ENCODE data around the gene TBC1D4.

TBC1D4 gene

GRCh38 chr13:75341028-75341427, 140.9 kb downstream of the TBC1D4 start:
- H3K4me3 Mint-ChIP-seq: no peak overlapping the region
- H3K36me3 Mint-ChIP-seq (ENCODE audit: low read depth): no peaks in the 10 kb centered on the region
- DNase-seq: no peak
- H3K4me1 Mint-ChIP-seq (ENCODE audit: low read depth): peaks cover 4% of the 10 kb centered on the region
- H3K27me3 Mint-ChIP-seq: no peaks in the 10 kb centered on the region
- no peak overlapping the region for H3K27ac Mint-ChIP-seq
- H3K9me3 Mint-ChIP-seq: no peaks in the 10 kb centered on the region

- DNase-seq: no peak
- Mint-ChIP-seq H3K36me3 (ENCODE audit: low read depth) (peaks cover 6% of the 10 kb centered on the region), H3K9me3 (no peaks in the 10 kb centered on the region), H3K27me3 (no peaks in the 10 kb centered on the region), H3K4me1 (ENCODE audit: low read depth) (peaks cover 4% of the 10 kb centered on the region), H3K4me3 (no peak overlapping the region), H3K27ac (no peak overlapping the region)
Observed at GRCh38 chr13:75339635-75340374, 142.2 kb downstream of the TBC1D4 start.

DNA sequence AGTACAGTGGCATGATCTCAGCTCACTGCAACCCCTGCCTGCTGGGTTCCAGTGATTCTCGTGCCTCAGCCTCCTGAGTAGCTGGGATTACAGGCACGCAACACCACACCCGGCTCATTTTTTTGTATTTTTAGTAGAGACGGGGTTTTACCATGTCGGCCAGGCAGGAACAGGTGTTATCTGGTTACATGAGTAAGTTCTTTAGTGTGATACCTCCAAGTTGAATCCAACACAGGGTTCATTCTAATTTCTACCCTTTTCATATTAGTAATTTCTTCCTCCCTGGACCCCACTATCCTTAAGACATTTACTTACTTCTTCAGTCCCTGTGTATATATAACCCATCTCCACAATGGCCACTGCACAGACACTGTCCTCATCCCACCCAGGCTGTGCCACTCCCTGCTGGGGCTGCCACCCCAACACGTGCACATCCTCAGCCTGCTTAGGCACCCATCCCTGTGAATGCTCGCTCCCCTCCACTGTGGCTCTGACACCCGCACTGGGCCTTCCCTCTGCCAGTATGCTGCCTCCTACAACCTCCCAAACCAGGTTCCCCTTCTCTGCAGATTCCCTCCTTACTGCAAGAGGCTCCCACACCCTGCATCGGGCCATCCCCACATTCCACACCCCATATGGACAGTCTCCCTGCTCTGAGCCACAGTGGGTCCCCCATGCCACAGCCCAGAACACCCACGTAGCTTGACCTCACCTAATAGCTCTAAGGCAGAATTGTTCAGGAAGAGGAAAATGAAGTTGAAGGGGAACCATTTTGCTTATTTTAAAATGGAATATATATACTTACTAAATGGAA, 147.1 kb downstream of the TBC1D4 start:
- no peak overlapping the region for H3K27ac Mint-ChIP-seq
- H3K9me3 Mint-ChIP-seq: no peaks in the 10 kb centered on the region
- DNase-seq: no peak
- peaks cover 6% of the 10 kb centered on the region for H3K36me3 Mint-ChIP-seq (ENCODE audit: low read depth)
- H3K4me3 Mint-ChIP-seq: no peak overlapping the region
- H3K27me3 Mint-ChIP-seq: no peaks in the 10 kb centered on the region
- H3K4me1 Mint-ChIP-seq (ENCODE audit: low read depth): peaks cover 6% of the 10 kb centered on the region

- H3K36me3 Mint-ChIP-seq (ENCODE audit: low read depth): peaks cover 6% of the 10 kb centered on the region
- H3K27me3 Mint-ChIP-seq: no peaks in the 10 kb centered on the region
- H3K9me3 Mint-ChIP-seq: no peaks in the 10 kb centered on the region
- no peak for DNase-seq
- H3K4me3 Mint-ChIP-seq: no peak overlapping the region
- no peak overlapping the region for H3K27ac Mint-ChIP-seq
- peaks cover 7% of the 10 kb centered on the region for H3K4me1 Mint-ChIP-seq (ENCODE audit: low read depth)
Observed at GRCh38 chr13:75333103-75333502, 148.9 kb downstream of the TBC1D4 start.

- Mint-ChIP-seq H3K36me3 (ENCODE audit: low read depth) (peaks cover 6% of the 10 kb centered on the region), H3K27me3 (no peaks in the 10 kb centered on the region), H3K27ac (no peak overlapping the region), H3K9me3 (no peaks in the 10 kb centered on the region), H3K4me3 (no peak overlapping the region), H3K4me1 (ENCODE audit: low read depth) (peaks cover 15% of the 10 kb centered on the region)
- DNase-seq: no peak
Observed at GRCh38 chr13:75331792-75332349, 150.1 kb downstream of the TBC1D4 start.

DNA sequence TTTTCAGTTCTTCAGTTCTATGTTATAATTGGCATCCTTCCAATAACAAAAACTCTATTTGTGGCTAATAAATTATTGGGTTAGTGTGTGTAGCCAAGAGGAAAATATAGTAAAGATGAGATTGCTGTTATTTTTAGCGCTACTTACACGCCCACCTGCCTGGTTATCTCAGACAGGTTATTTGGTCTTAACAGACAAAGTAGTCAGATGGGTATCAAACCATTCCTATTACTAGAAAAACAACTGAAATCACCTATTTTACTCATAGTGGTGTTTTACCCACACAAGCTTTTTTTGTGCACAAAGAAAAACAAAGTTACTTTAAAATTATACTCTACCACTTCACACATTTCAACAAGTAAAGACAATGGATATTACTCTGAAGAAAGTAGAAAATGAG, 151.2 kb downstream of the TBC1D4 start:
- H3K9me3 Mint-ChIP-seq: no peaks in the 10 kb centered on the region
- H3K4me1 Mint-ChIP-seq (ENCODE audit: low read depth): peaks cover 19% of the 10 kb centered on the region
- no peak for DNase-seq
- H3K4me3 Mint-ChIP-seq: no peak overlapping the region
- H3K27ac Mint-ChIP-seq: no peak overlapping the region
- peaks cover 10% of the 10 kb centered on the region for H3K36me3 Mint-ChIP-seq (ENCODE audit: low read depth)
- H3K27me3 Mint-ChIP-seq: no peaks in the 10 kb centered on the region

DNA sequence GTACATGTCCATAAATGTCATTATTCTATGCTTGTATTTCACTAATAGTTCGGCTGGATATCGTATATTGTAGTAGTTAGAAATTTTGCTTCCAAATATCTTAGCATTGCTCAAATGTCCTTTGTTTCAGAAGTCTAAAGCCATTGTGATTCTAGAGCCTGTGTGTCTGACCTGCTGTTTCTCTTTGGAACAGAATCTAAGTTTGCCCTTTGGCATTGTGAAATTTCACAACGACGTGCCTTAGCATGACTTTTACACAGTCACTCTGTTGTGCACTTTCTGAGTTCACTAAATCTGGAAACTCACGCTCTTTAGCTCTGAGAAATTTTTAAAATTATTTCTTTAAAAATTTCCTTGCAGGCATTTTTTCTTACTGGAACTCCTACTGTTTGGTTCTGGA, 152.2 kb downstream of the TBC1D4 start:
- Mint-ChIP-seq H3K27me3 (no peaks in the 10 kb centered on the region), H3K4me3 (no peak overlapping the region), H3K36me3 (ENCODE audit: low read depth) (peaks cover 8% of the 10 kb centered on the region), H3K4me1 (ENCODE audit: low read depth) (peaks cover 20% of the 10 kb centered on the region), H3K9me3 (no peaks in the 10 kb centered on the region), H3K27ac (no peak overlapping the region)
- no peak for DNase-seq

DNA sequence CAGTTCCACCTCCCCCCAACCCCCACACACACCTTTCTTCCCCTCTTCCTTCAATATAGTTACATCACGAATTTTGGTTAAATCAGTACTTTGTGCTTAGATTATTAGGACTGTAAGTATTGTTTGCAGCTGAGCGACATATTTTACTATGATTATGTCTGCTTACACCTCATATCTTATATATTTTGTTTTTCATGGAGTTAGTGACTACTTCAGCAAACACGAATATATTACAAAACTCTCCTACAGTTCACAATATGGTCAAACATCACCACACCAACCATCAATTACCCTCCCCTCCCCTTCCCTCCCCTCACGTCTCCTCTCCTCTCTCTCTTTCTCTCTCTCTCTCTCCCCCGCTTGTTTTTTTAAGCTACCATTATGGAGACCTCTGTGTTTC, 152.9 kb downstream of the TBC1D4 start:
- Mint-ChIP-seq H3K4me3 (no peak overlapping the region), H3K4me1 (ENCODE audit: low read depth) (peaks cover 25% of the 10 kb centered on the region), H3K36me3 (ENCODE audit: low read depth) (peaks cover 10% of the 10 kb centered on the region), H3K27me3 (no peaks in the 10 kb centered on the region), H3K9me3 (no peaks in the 10 kb centered on the region), H3K27ac (no peak overlapping the region)
- no peak for DNase-seq

DNA sequence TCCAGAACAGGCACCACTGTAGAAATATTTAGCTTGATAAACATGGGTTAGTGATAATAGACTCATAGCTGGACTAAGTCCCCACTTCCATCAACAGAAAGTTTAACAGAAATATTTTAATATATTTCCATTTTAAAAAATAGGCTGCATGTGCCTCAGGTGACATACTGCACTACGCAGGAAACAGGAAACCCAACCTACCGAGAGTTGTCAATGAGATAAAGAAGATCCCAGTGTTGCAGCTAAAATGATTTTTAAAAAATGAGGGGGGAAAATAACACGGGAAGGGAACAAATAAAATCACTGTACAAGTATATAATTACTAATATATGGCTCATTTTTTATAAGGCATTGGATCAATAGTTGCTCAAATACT, 154.8 kb downstream of the TBC1D4 start:
- H3K27ac Mint-ChIP-seq: peak overlapping the region; percentile 98
- H3K36me3 Mint-ChIP-seq (ENCODE audit: low read depth): peaks cover 14% of the 10 kb centered on the region
- peaks cover 42% of the 10 kb centered on the region for H3K4me1 Mint-ChIP-seq (ENCODE audit: low read depth)
- H3K4me3 Mint-ChIP-seq: peak overlapping the region; percentile 89
- no peaks in the 10 kb centered on the region for H3K9me3 Mint-ChIP-seq
- no peaks in the 10 kb centered on the region for H3K27me3 Mint-ChIP-seq
- no peak for DNase-seq

GRCh38 chr13:75326173-75327134, 155.5 kb downstream of the TBC1D4 start:
- Mint-ChIP-seq H3K27ac (peak overlapping the region; percentile 98), H3K4me3 (peak overlapping the region; percentile 89), H3K4me1 (ENCODE audit: low read depth) (peaks cover 49% of the 10 kb centered on the region), H3K36me3 (ENCODE audit: low read depth) (peaks cover 21% of the 10 kb centered on the region), H3K9me3 (no peaks in the 10 kb centered on the region), H3K27me3 (no peaks in the 10 kb centered on the region)
- peak; percentile 76 for DNase-seq

DNA sequence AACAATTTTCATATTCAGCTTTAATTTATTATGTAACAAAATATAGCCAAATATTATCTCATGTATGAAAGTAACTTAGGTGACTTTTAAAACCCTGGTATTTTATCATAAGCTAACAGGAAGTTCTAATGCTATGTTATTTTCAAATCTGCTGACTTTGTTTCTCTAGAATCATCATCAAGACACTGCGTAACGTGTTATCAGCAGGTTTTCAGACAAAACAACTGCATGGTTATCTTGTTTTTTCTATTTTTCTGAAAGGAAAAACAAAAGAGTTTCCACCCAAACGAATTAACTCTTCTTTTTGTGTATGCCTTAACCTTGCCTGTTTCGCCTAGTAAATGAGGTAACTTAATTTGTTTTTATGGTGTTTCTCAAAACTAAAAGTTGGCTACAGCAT, 156.3 kb downstream of the TBC1D4 start:
- no peak for DNase-seq
- Mint-ChIP-seq H3K4me3 (peak overlapping the region; percentile 89), H3K4me1 (ENCODE audit: low read depth) (peaks cover 53% of the 10 kb centered on the region), H3K36me3 (ENCODE audit: low read depth) (peaks cover 24% of the 10 kb centered on the region), H3K9me3 (no peaks in the 10 kb centered on the region), H3K27ac (peak overlapping the region; percentile 98), H3K27me3 (no peaks in the 10 kb centered on the region)

DNA sequence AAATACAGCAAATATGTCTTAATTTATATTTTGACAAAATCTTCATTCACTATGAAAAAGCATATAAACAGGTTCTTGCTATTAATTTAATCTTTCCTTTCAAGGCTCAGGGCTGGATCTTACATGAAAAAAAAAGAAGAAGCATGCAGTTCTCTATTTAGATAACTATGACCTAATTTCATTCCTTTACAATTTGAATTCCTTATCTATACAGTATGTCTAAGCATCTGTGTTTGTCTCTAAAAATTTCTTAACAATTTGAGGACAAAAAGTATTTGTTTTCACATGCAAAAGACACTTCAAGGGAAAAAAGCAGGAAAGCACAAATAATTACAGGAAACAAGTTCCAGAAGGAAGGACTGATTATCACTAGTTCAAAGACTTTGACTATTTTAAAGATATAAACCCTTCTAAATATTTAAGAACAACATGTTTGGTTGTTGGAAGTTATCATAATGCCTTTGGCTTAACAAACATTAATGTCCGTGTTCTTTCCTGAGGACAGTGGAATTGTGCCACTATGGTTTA, 157.5 kb downstream of the TBC1D4 start:
- peak overlapping the region; percentile 98 for H3K27ac Mint-ChIP-seq
- no peaks in the 10 kb centered on the region for H3K27me3 Mint-ChIP-seq
- H3K4me1 Mint-ChIP-seq (ENCODE audit: low read depth): peaks cover 58% of the 10 kb centered on the region
- peak overlapping the region; percentile 89 for H3K4me3 Mint-ChIP-seq
- no peaks in the 10 kb centered on the region for H3K9me3 Mint-ChIP-seq
- no peak for DNase-seq
- H3K36me3 Mint-ChIP-seq (ENCODE audit: low read depth): peaks cover 30% of the 10 kb centered on the region

GRCh38 chr13:75321084-75321483, 160.9 kb downstream of the TBC1D4 start:
- Mint-ChIP-seq H3K27me3 (no peaks in the 10 kb centered on the region), H3K9me3 (no peaks in the 10 kb centered on the region), H3K36me3 (ENCODE audit: low read depth) (peaks cover 38% of the 10 kb centered on the region), H3K4me1 (ENCODE audit: low read depth) (peaks cover 76% of the 10 kb centered on the region), H3K27ac (peak overlapping the region; percentile 89), H3K4me3 (peak overlapping the region; percentile 59)
- DNase-seq: no peak

DNA sequence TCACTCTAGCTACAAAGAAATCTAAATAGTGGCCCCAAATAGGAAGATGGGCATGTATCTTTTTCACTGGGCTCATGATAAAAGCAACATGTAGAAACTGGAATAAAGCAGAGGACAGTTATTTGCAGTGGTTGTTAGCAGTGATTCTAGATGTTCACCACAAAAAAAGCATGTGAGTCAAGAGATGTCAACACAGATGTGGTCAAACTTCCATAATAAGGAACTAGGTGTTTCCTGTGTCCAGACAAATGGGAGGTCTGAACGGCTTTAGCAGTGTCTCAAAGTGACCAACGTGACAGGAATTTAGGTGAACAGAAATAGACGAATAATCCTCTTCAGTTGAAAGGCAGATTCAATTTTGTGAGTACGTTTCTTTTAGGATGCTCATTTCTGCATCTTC, 162.7 kb downstream of the TBC1D4 start:
- Mint-ChIP-seq H3K4me1 (ENCODE audit: low read depth) (peaks cover 79% of the 10 kb centered on the region), H3K27me3 (no peaks in the 10 kb centered on the region), H3K27ac (peak overlapping the region; percentile 97), H3K9me3 (no peaks in the 10 kb centered on the region), H3K4me3 (peak overlapping the region; percentile 46), H3K36me3 (ENCODE audit: low read depth) (peaks cover 32% of the 10 kb centered on the region)
- no peak for DNase-seq
